NCI-H2029 (cell line): ENCODE results near the gene SUFU.

Source experiments
- DNase-seq: peaks from one replicate; lab custom pipeline; 2025; lab: John Stamatoyannopoulos, UW

The SUFU gene

GRCh38 chr10:102673819-102674511 lies 170.2 kb downstream of the SUFU start:
- DNase-seq, result no peak

GRCh38 chr10:102674566-102674965 lies 170.8 kb downstream of the SUFU start:
- DNase-seq, result no peak

- no peak for DNase-seq
Measured at GRCh38 chr10:102675011-102675665, 171.4 kb downstream of the SUFU start.

GRCh38 chr10:102675666-102676533 lies 172.1 kb downstream of the SUFU start:
- no peak for DNase-seq

- no peak for DNase-seq
Measured at GRCh38 chr10:102676534-102677315, 173.0 kb downstream of the SUFU start.

GRCh38 chr10:102677331-102678067 lies 173.7 kb downstream of the SUFU start:
- no peak for DNase-seq

GRCh38 chr10:102678068-102678400 lies 174.3 kb downstream of the SUFU start:
- no peak for DNase-seq

- peak; percentile 38 for DNase-seq
Measured at GRCh38 chr10:102678842-102679289, 175.1 kb downstream of the SUFU start.

- DNase-seq, result no peak
Measured at GRCh38 chr10:102679596-102679995, 175.8 kb downstream of the SUFU start.

GRCh38 chr10:102681696-102682095 lies 177.9 kb downstream of the SUFU start:
- DNase-seq, result no peak

GRCh38 chr10:102682416-102682815 lies 178.6 kb downstream of the SUFU start:
- DNase-seq, result no peak

- no peak for DNase-seq
Measured at GRCh38 chr10:102682981-102683380, 179.2 kb downstream of the SUFU start.
